SU-DHL-6 (cell line): ENCODE measurements around the gene ITIH4.

Experiments
- EZH2phosphoT487 ChIP-seq: fragments of 200-600 bp; sonication (generic), shearing (Covaris generic); conservative IDR thresholded peaks from 2 replicates; pipeline ENCODE4 v1.6.1; 2018; ENCODE audit warnings: mild to moderate bottlenecking, antibody characterized with exemption, low read length, moderate library complexity, mixed read lengths
- TF ChIP-seq, protein P1 (sequence below): fragments of 200-600 bp; sonication (generic); IDR thresholded peaks from one replicate; pipeline ENCODE4 v1.5.1; 2017; ENCODE audit warnings: antibody characterized with exemption, mild to moderate bottlenecking, low read length, moderate library complexity; ENCODE audit not compliant: insufficient read depth, poor library complexity, severe bottlenecking

DNA sequence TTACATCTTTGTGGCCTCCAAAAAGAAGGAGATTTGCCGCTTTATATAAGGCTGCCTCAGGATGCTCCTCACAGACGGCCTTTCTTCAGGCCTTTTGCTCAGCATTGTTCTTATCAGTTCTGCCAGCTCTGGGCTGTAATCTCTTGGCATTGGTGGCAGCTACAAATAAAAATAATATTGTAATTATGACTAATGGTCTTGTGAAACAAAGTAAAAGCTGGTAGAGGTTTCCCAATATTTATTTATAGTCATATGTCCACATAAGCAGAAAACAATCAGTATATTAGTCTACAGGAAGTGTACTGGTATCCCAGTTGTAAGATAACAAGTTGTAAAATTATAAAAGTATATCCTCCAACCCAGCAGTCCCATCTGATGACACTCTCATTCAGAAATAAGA lies 67.0 kb downstream of the ITIH4 start:
- TF ChIP-seq, protein P1, sequence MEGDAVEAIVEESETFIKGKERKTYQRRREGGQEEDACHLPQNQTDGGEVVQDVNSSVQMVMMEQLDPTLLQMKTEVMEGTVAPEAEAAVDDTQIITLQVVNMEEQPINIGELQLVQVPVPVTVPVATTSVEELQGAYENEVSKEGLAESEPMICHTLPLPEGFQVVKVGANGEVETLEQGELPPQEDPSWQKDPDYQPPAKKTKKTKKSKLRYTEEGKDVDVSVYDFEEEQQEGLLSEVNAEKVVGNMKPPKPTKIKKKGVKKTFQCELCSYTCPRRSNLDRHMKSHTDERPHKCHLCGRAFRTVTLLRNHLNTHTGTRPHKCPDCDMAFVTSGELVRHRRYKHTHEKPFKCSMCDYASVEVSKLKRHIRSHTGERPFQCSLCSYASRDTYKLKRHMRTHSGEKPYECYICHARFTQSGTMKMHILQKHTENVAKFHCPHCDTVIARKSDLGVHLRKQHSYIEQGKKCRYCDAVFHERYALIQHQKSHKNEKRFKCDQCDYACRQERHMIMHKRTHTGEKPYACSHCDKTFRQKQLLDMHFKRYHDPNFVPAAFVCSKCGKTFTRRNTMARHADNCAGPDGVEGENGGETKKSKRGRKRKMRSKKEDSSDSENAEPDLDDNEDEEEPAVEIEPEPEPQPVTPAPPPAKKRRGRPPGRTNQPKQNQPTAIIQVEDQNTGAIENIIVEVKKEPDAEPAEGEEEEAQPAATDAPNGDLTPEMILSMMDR: no peak
- no peak for TF ChIP-seq EZH2phosphoT487
